HL-60 (cell line): ENCODE results near the gene REP15.
A peak's percentile ranks its signal among the peaks of the same experiment; 100 is the strongest.

Source experiments
- DNase-seq, 2 experiments: peaks; one replicate each; pipeline ENCODE4 v3.0.0-alpha.2; 2010 to 2020; ENCODE audit warnings: low read depth in 1 of 2, low spot score in 1 of 2
- H3K27ac ChIP-seq: fragments of 250-450 bp; sonication (Bioruptor Pico); replicated peaks from 2 replicates; pipeline ENCODE4 v1.5.1; 2020; ENCODE audit warnings: mild to moderate bottlenecking, moderate library complexity
- H3K27me3 ChIP-seq: fragments of 250-450 bp; sonication (Bioruptor Pico); 2 replicates; pipeline ENCODE4 v1.5.1; 2021; ENCODE audit warnings: mild to moderate bottlenecking, moderate library complexity; ENCODE audit not compliant: insufficient read depth, poor library complexity, severe bottlenecking
- H3K4me3 ChIP-seq: replicated peaks from 2 replicates; pipeline ENCODE4 v1.5.1; 2011; ENCODE audit warnings: mild to moderate bottlenecking, control low read depth, low read length; ENCODE audit not compliant: insufficient read depth
- GABPA ChIP-seq: IDR thresholded peaks from 2 replicates; pipeline ENCODE4 v1.6.1; 2012; ENCODE audit warnings: low read depth
- POLR2AphosphoS5 ChIP-seq: IDR thresholded peaks from 2 replicates; pipeline ENCODE4 v1.6.1; 2012; ENCODE audit warnings: low read depth
- SPI1 ChIP-seq: IDR thresholded peaks from 2 replicates; pipeline ENCODE4 v1.6.1; 2012; ENCODE audit warnings: low read depth, mild to moderate bottlenecking, borderline replicate concordance
- TF ChIP-seq, protein P1 (sequence below): IDR thresholded peaks from 2 replicates; pipeline ENCODE4 v1.6.1; 2012; ENCODE audit warnings: low read depth; ENCODE audit not compliant: insufficient replicate concordance
- TF ChIP-seq, protein P2 (sequence below): IDR thresholded peaks from one replicate; pipeline ENCODE4 v1.5.1; 2011; ENCODE audit warnings: low read length, control low read depth, inconsistent platforms; ENCODE audit not compliant: insufficient read depth

REP15 gene

DNA sequence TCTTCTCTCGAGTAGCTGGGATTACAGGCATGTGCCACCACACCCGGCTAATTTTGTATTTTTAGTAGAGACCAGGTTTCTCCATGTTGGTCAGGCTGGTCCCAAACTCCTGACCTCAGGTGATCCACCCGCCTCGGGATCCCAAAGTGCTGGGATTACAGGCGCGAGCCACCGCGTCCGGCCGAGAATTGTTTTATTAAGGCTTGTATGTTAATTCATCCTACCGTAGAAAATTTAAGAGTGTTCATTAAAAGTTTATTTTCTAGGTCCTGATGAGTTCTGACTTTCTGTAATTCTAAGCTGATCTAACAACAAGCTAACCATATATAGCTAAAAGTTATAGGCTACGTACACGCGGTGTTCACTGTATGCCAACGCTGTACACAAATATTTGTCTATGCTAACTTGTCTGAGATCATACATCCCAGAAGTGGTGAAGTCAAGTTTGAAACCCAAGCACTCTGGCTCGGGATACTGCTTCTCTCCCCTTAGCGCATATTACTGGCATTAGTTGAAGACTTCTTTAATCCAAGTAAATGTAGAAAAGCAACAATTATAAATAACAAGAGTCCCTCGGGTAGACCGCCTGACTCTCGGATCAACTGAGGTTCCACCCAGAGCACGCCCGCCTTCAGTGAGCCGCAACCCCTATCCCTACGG is 13.8 kb downstream of the REP15 start:
- TF ChIP-seq GABPA (no peak), SPI1 (no peak), POLR2AphosphoS5 (no peak)
- TF ChIP-seq, protein P1, sequence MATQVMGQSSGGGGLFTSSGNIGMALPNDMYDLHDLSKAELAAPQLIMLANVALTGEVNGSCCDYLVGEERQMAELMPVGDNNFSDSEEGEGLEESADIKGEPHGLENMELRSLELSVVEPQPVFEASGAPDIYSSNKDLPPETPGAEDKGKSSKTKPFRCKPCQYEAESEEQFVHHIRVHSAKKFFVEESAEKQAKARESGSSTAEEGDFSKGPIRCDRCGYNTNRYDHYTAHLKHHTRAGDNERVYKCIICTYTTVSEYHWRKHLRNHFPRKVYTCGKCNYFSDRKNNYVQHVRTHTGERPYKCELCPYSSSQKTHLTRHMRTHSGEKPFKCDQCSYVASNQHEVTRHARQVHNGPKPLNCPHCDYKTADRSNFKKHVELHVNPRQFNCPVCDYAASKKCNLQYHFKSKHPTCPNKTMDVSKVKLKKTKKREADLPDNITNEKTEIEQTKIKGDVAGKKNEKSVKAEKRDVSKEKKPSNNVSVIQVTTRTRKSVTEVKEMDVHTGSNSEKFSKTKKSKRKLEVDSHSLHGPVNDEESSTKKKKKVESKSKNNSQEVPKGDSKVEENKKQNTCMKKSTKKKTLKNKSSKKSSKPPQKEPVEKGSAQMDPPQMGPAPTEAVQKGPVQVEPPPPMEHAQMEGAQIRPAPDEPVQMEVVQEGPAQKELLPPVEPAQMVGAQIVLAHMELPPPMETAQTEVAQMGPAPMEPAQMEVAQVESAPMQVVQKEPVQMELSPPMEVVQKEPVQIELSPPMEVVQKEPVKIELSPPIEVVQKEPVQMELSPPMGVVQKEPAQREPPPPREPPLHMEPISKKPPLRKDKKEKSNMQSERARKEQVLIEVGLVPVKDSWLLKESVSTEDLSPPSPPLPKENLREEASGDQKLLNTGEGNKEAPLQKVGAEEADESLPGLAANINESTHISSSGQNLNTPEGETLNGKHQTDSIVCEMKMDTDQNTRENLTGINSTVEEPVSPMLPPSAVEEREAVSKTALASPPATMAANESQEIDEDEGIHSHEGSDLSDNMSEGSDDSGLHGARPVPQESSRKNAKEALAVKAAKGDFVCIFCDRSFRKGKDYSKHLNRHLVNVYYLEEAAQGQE, result no peak
- TF ChIP-seq, protein P2, sequence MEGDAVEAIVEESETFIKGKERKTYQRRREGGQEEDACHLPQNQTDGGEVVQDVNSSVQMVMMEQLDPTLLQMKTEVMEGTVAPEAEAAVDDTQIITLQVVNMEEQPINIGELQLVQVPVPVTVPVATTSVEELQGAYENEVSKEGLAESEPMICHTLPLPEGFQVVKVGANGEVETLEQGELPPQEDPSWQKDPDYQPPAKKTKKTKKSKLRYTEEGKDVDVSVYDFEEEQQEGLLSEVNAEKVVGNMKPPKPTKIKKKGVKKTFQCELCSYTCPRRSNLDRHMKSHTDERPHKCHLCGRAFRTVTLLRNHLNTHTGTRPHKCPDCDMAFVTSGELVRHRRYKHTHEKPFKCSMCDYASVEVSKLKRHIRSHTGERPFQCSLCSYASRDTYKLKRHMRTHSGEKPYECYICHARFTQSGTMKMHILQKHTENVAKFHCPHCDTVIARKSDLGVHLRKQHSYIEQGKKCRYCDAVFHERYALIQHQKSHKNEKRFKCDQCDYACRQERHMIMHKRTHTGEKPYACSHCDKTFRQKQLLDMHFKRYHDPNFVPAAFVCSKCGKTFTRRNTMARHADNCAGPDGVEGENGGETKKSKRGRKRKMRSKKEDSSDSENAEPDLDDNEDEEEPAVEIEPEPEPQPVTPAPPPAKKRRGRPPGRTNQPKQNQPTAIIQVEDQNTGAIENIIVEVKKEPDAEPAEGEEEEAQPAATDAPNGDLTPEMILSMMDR, result no peak
- peak in 1 of 2 experiments; percentile 26 for DNase-seq
- Histone ChIP-seq H3K4me3 (peak overlapping the region; percentile 99), H3K27me3 (no peaks in the 10 kb centered on the region), H3K27ac (peak overlapping the region; percentile 82)

DNA sequence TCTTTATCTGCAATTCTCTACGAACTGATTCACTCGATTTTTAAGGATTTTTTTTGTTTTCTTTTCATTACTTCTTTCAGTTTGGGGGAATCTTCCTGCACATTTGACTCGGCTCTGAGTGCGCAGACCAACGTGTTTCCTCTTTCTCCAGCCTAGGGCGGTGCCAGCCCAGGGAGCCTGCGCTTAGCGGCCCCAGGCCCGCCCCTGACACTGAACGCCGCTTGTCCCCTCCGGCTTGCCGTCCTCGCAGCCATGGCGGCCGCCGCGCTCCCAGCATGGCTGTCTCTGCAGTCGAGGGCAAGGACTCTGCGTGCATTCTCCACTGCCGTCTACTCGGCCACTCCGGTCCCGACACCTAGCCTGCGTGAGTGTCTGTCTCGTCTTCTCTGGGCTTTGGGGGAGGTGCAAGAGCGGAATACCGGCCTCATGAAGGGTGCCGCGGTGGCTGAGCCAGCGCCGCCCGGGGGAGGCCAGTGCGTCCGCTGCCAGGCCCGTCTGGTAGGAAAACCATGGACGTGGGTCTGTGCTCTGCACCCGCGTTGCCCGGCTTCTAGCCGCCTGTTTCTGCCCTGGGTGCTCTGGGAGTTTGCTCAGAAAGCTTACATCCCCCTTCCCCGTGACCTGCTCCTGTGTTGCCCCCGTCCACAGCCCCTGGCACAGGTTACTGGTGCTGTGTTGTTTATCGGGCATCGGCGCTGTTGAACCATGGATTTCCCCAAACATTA is 14.5 kb downstream of the REP15 start, which contains the start of gene MRPS35:
MRPS35 (plus strand) TSS at position 241 of the 725 bp plus-strand sequence; CDS start at position 253, 12 bp downstream.
- TF ChIP-seq POLR2AphosphoS5, result peak; percentile 97
- no peak for TF ChIP-seq GABPA
- TF ChIP-seq, protein P1, result peak; percentile 70
- peak; percentile 31; the same call in 1 of the 2 replicates for TF ChIP-seq SPI1
- peak; percentile 82 to 91 for DNase-seq
- peak within 1 kb of the TSS; percentile 82 for H3K27ac ChIP-seq
- H3K4me3 ChIP-seq, result peak within 1 kb of the TSS; percentile 99
- no peaks in the 10 kb centered on the region for H3K27me3 ChIP-seq

DNA sequence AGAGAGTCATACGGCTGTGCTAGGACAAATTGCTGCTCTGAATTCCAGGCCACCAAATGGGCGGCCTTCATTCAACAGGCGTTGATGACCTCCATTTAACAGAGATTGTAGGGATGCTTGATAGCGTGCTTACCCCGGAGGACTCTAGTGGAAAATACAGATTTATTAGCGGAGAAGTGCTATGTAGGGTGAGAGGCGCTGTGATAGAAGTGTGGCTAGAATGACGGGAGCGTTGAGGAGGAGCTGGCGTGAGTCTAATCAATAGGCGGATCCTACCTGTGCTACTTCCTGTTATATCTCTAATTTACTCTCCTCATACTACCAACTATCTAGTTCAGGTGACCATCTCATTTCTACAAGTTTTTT is 15.1 kb downstream of the REP15 start:
- no peak for TF ChIP-seq POLR2AphosphoS5
- TF ChIP-seq, protein P1, result no peak
- TF ChIP-seq, protein P2, result no peak
- TF ChIP-seq GABPA, result no peak
- TF ChIP-seq SPI1, result no peak
- no peaks in the 10 kb centered on the region for H3K27me3 ChIP-seq
- peak in 1 of 2 experiments; percentile 15 for DNase-seq
- peak overlapping the region; percentile 82 for H3K27ac ChIP-seq
- peak overlapping the region; percentile 99 for H3K4me3 ChIP-seq
